GM23248 (cell line): ENCODE data around the gene NFX1. TPM values are rescaled to one million over a fixed set of nuclear protein-coding genes. Genes with fewer than 3 reads are reported as not detected.

Source experiments
- DNase-seq: peaks from one replicate; pipeline ENCODE4 v3.0.0-alpha.2; 2015
- H2AFZ ChIP-seq: fragments of 200-600 bp; sonication (generic); 2 replicates; pipeline ENCODE4 v1.6.1; 2016; ENCODE audit warnings: antibody characterized with exemption
- H3F3A ChIP-seq: fragments of 200-600 bp; sonication (generic); 2 replicates; pipeline ENCODE4 v1.6.1; 2016; ENCODE audit warnings: mild to moderate bottlenecking, antibody characterized with exemption, mixed run types; ENCODE audit not compliant: insufficient read depth
- H3K27ac ChIP-seq: fragments of 200-600 bp; sonication (generic); 2 replicates; pipeline ENCODE4 v1.5.1; 2016; ENCODE audit warnings: mild to moderate bottlenecking
- H3K27me3 ChIP-seq: fragments of 200-600 bp; sonication (generic); replicated peaks from 2 replicates; pipeline ENCODE4 v1.6.1; 2016; ENCODE audit warnings: mild to moderate bottlenecking; ENCODE audit not compliant: insufficient read depth
- H3K36me3 ChIP-seq: fragments of 200-600 bp; sonication (generic); 2 replicates; pipeline ENCODE4 v1.6.1; 2016; ENCODE audit warnings: low read depth, mild to moderate bottlenecking
- H3K4me1 ChIP-seq: fragments of 200-600 bp; sonication (generic); 2 replicates; pipeline ENCODE4 v1.6.1; 2016; ENCODE audit warnings: mild to moderate bottlenecking; ENCODE audit not compliant: insufficient read depth
- H3K4me2 ChIP-seq: fragments of 200-600 bp; sonication (generic); one replicate; pipeline ENCODE4 v1.6.1; 2016; ENCODE audit warnings: mild to moderate bottlenecking; ENCODE audit not compliant: unreplicated experiment
- H3K4me3 ChIP-seq: fragments of 200-600 bp; sonication (generic); 2 replicates; pipeline ENCODE4 v1.5.1; 2016; ENCODE audit warnings: mild to moderate bottlenecking
- H3K79me2 ChIP-seq: fragments of 200-600 bp; sonication (generic); 2 replicates; pipeline ENCODE4 v1.6.1; 2016; ENCODE audit warnings: mild to moderate bottlenecking; ENCODE audit not compliant: insufficient read depth
- H3K9ac ChIP-seq: fragments of 200-600 bp; sonication (generic); 2 replicates; pipeline ENCODE4 v1.6.1; 2016; ENCODE audit warnings: mild to moderate bottlenecking
- H3K9me2 ChIP-seq: fragments of 200-600 bp; sonication (generic); 2 replicates; pipeline ENCODE4 v1.6.1; 2016; ENCODE audit warnings: mixed run types, mild to moderate bottlenecking, moderate library complexity; ENCODE audit not compliant: insufficient read depth
- H3K9me3 ChIP-seq: fragments of 200-600 bp; sonication (generic); one replicate; pipeline ENCODE4 v1.6.1; 2017; ENCODE audit warnings: low read depth
- H4K20me1 ChIP-seq: fragments of 200-600 bp; sonication (generic); 2 replicates; pipeline ENCODE4 v1.6.0; 2016; ENCODE audit not compliant: insufficient read depth
- EZH2 ChIP-seq: fragments of 200-600 bp; sonication (generic); IDR thresholded peaks from 2 replicates; pipeline ENCODE4 v1.6.1; 2018; ENCODE audit warnings: antibody characterized with exemption, mild to moderate bottlenecking; ENCODE audit not compliant: insufficient read depth, poor library complexity, severe bottlenecking
- EZH2phosphoT487 ChIP-seq: fragments of 200-600 bp; sonication (generic); IDR thresholded peaks from 2 replicates; pipeline ENCODE4 v1.6.1; 2018; ENCODE audit warnings: antibody characterized with exemption, moderate library complexity, mild to moderate bottlenecking, low read depth; ENCODE audit not compliant: insufficient read depth
- WGBS, 2 experiments: methylation state at CpG; one replicate each; pipeline ENCODE4 v1.1.6; 2015 to 2017; ENCODE audit warnings: low lambda C conversion rate in 2 of 2, low coverage in 1 of 2; ENCODE audit errors: missing lambda C conversion rate in 2 of 2; 5-methylcytosine and 5-hydroxymethylcytosine counted together
- in situ Hi-C: fragments of 300-500 bp; cut with MboI; formaldehyde crosslinking; loops from 2 replicates; pipeline ENCODE4 v1.15.0; 2020
- polyA plus RNA-seq: library from polyadenylated mRNA; unstranded; fragments of >200 nt; fragmentation: Nextera tagmentation; extraction: Ambion mirVana; gene quantifications from 2 replicates; pipeline ENCODE4 v1.2.1, GENCODE V29; 2016
- total RNA-seq: library from RNA; depleted of rRNA; stranded (reverse); fragments of >200 nt; shearing (Covaris generic); gene quantifications from 2 replicates; pipeline ENCODE4 v1.2.3, GENCODE V29; 2014; rRNA removed

NFX1 gene
- total RNA-seq (20.4 and 23.8 TPM in 2 replicates), polyA plus RNA-seq (27.8 and 28.1 TPM in 2 replicates)

DNA sequence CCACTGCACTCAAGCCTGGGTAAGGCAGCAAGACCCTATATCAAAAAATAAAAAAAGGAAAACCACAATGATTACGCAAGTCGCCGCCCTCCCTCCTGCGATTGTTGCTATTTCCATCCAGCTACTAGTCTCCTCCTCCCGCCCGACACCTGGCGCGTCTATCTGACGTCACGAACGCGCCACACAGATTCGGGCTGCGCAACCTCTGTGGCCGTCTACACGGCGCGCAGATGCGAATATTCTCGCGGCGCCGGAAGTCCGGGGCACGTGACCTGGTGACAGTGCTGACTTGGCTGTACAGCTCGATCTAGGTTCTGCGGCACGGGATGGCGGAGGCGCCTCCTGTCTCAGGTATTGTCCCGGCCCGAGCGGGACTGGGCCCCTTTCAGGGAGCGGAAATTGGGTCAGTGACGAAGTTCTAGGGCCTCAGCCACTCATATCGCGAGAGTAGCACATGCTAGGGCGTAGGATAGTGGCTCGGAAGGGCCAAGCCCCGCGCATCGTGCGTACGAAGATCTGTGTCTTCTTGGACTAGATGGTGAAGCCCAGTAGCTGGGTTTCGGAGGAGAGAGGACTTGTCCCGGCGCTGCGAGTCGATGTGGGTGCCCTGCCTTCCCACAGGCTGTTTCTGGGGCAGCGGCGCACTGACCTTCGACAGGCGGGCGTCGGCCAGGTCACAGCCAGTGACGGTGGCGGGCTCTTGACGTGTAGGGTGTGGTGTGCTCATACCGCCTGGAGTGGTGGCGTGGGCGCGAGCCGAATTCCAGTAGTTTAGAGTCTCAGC is at the start of gene NFX1:
Gene NFX1 (plus strand): TSS at position 270 of the 784 bp plus-strand sequence. CDS start 57 bp downstream, at position 327.
- TF ChIP-seq EZH2phosphoT487 (no peak), EZH2 (no peak)
- WGBS, 2 experiments = 1 to 2% methylated on average over 60 to 63 of the region's 63 CpGs

GRCh38 chr9:33241298-33241697 is 49.0 kb upstream of the NFX1 start:
- no peaks in the 10 kb centered on the region for H4K20me1 ChIP-seq
- H3K9ac ChIP-seq = no peak overlapping the region
- no peaks in the 10 kb centered on the region for H3K9me3 ChIP-seq
- no peak overlapping the region for H3K4me3 ChIP-seq
- no peaks in the 10 kb centered on the region for H3K27me3 ChIP-seq
- TF ChIP-seq EZH2 = no peak
- no peaks in the 10 kb centered on the region for H3K36me3 ChIP-seq
- no peak for DNase-seq
- no peak overlapping the region for H2AFZ ChIP-seq
- H3K9me2 ChIP-seq = no peaks in the 10 kb centered on the region
- H3F3A ChIP-seq = 0 out of 2 replicates have a peak, but pooled peaks cover 6% of the 10 kb centered on the region
- no peak overlapping the region for H3K4me2 ChIP-seq
- H3K4me1 ChIP-seq = no peaks in the 10 kb centered on the region
- H3K27ac ChIP-seq = no peak overlapping the region
- H3K79me2 ChIP-seq = no peaks in the 10 kb centered on the region
- WGBS, 2 experiments = 40 to 48% methylated on average over 5 of the region's 5 CpGs
- in situ Hi-C loops = no loop called here

More for the DNA sequence above, at the start of gene NFX1:
- DNase-seq = peak; percentile 99
- Histone ChIP-seq H3K9me2 (no peaks in the 10 kb centered on the region), H3K79me2 (peaks cover 46% of the 10 kb centered on the region), H3F3A (peaks cover 22% of the 10 kb centered on the region), H3K4me2 (peak within 1 kb of the TSS; percentile 96), H3K9me3 (no peaks in the 10 kb centered on the region), H2AFZ (peak within 1 kb of the TSS; percentile 64), H3K27me3 (no peaks in the 10 kb centered on the region), H3K9ac (peak within 1 kb of the TSS; percentile 99), H3K27ac (peak within 1 kb of the TSS; percentile 100), H3K4me1 (0 out of 2 replicates have a peak, but pooled peaks cover 22% of the 10 kb centered on the region), H3K36me3 (peaks cover 5% of the 10 kb centered on the region; the same call in 1 of the 2 replicates), H3K4me3 (peak within 1 kb of the TSS; percentile 86), H4K20me1 (no peaks in the 10 kb centered on the region)
- in situ Hi-C loops = no loop called here

DNA sequence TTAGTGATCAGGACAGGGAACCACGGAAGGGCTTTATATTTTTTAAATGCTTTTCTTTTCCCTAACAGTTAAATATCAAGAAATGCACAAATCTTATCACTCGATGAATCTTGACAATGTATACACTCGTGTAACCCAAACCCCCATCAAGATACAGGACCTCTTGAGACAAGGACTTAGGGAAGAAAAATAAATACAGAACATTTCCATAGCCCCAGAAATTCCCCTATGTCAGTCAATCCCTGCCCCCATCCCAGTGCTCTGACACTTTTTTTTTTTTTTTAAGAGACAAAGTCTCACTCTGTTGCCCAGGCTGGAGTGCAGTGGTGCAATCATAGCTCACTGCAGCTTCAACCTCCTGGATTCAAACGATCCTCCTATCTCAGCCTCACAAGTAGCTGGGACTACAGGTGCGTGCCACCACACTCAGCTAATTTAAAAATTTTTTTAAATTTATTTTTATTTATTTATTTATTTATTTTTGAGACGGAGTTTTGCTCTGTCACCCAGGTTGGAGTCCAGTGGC is 47.6 kb upstream of the NFX1 start:
- Histone ChIP-seq H3K27ac (no peak overlapping the region), H3K4me3 (no peak overlapping the region), H3K36me3 (no peaks in the 10 kb centered on the region), H4K20me1 (no peaks in the 10 kb centered on the region), H3K9me2 (no peaks in the 10 kb centered on the region), H2AFZ (no peak overlapping the region), H3K79me2 (no peaks in the 10 kb centered on the region), H3K4me2 (no peak overlapping the region), H3K9ac (no peak overlapping the region), H3K4me1 (no peaks in the 10 kb centered on the region), H3F3A (no peaks in the 10 kb centered on the region), H3K9me3 (no peaks in the 10 kb centered on the region), H3K27me3 (no peaks in the 10 kb centered on the region)
- 43 to 50% methylated on average over 6 of the region's 6 CpGs for WGBS, 2 experiments
- no peak for DNase-seq
- TF ChIP-seq EZH2 (no peak), EZH2phosphoT487 (no peak)
- in situ Hi-C loops = no loop called here

GRCh38 chr9:33244137-33244784 is 46.1 kb upstream of the NFX1 start:
- Histone ChIP-seq H3K36me3 (no peaks in the 10 kb centered on the region), H3F3A (no peaks in the 10 kb centered on the region), H3K27ac (no peak overlapping the region), H3K9me3 (no peaks in the 10 kb centered on the region), H3K4me3 (no peak overlapping the region), H4K20me1 (no peaks in the 10 kb centered on the region), H3K9me2 (no peaks in the 10 kb centered on the region), H3K79me2 (no peaks in the 10 kb centered on the region), H3K27me3 (no peaks in the 10 kb centered on the region), H3K4me1 (no peaks in the 10 kb centered on the region), H2AFZ (no peak overlapping the region), H3K9ac (no peak overlapping the region), H3K4me2 (no peak overlapping the region)
- TF ChIP-seq EZH2phosphoT487 (no peak), EZH2 (no peak)
- 82% methylated on average over 9 of the region's 9 CpGs for WGBS, 2 experiments
- in situ Hi-C loops = no loop called here
- DNase-seq = no peak
